Measurements from ENCODE around the gene GPRIN1.

- TF ChIP-seq ZBTB33 (IDR thresholded peaks at IDR 0.05): no peak
- TF ChIP-seq CTCF (IDR thresholded peaks at IDR 0.05; ENCODE audit: low read depth, low read length, missing input control): no peak
- no peak for TF ChIP-seq RAD21 (IDR thresholded peaks at IDR 0.05)
- no peak for TF ChIP-seq YY1 (IDR thresholded peaks at IDR 0.05)
- TF ChIP-seq REST (IDR thresholded peaks at IDR 0.05): no peak
- no peak for TF ChIP-seq ATF3 (IDR thresholded peaks at IDR 0.05)
- no peak for TF ChIP-seq MAX (IDR thresholded peaks at IDR 0.05)
- no peak for TF ChIP-seq EGR1 (IDR thresholded peaks at IDR 0.05; ENCODE audit: low read depth in 2 of 2)
- TF ChIP-seq GABPA (IDR thresholded peaks at IDR 0.05 in 1 of 2, conservative IDR thresholded peaks at IDR 0.05 in 1 of 2): no peak
- no peak for TF ChIP-seq RXRA (IDR thresholded peaks at IDR 0.05)
Measured at GRCh38 chr5:176625512-176625911, 15.6 kb upstream of the GPRIN1 start.

Measured in liver (tissue), 3 donors.